Activated naive CD4-positive, alpha-beta T cell treated with anti-CD3 and anti-CD28 coated beads for 36 hours (primary cell): ENCODE measurements around the gene KCNQ5. TPM values are rescaled to one million over a fixed set of nuclear protein-coding genes. Genes with fewer than 3 reads are reported as not detected.

Experiments
- CTCF ChIA-PET: fragments of 350-600 bp; sonication (Branson Sonifier 250); formaldehyde crosslinking; loops from one replicate; lab custom pipeline; 2021; ENCODE audit warnings: antibody characterized with exemption; lab: Charles Lee
- DNase-seq: peaks from one replicate; pipeline ENCODE4 v3.0.0-alpha.2; 2020
- H3K27ac Mint-ChIP-seq: one replicate; pipeline ENCODE4 v1.8.0; 2021; ENCODE audit warnings: mild to moderate bottlenecking, mixed read lengths
- H3K27me3 Mint-ChIP-seq: one replicate; pipeline ENCODE4 v1.8.0; 2021; ENCODE audit warnings: low read depth, mixed read lengths
- H3K36me3 Mint-ChIP-seq: one replicate; pipeline ENCODE4 v1.8.0; 2021; ENCODE audit warnings: low read depth, mixed read lengths
- H3K4me1 Mint-ChIP-seq: one replicate; pipeline ENCODE4 v1.8.0; 2021; ENCODE audit warnings: low read depth, mixed read lengths
- H3K4me3 Mint-ChIP-seq: one replicate; pipeline ENCODE4 v1.8.0; 2021; ENCODE audit warnings: mild to moderate bottlenecking, moderate library complexity, mixed read lengths
- H3K9me3 Mint-ChIP-seq: one replicate; pipeline ENCODE4 v1.8.0; 2021; ENCODE audit warnings: mixed read lengths
- intact Hi-C: fragments of 100-400 bp; cut with micrococcal nuclease; formaldehyde crosslinking; loops from one replicate; pipeline ENCODE4 v1.15.1; 2023
- total RNA-seq, 2 experiments: library from RNA; stranded (reverse); gene quantifications; one replicate each; pipeline ENCODE4 v1.2.3, GENCODE V29; 2021

The KCNQ5 gene
- total RNA-seq, 2 experiments from 2014 or later, result 11.8 to 12.0 TPM

DNA sequence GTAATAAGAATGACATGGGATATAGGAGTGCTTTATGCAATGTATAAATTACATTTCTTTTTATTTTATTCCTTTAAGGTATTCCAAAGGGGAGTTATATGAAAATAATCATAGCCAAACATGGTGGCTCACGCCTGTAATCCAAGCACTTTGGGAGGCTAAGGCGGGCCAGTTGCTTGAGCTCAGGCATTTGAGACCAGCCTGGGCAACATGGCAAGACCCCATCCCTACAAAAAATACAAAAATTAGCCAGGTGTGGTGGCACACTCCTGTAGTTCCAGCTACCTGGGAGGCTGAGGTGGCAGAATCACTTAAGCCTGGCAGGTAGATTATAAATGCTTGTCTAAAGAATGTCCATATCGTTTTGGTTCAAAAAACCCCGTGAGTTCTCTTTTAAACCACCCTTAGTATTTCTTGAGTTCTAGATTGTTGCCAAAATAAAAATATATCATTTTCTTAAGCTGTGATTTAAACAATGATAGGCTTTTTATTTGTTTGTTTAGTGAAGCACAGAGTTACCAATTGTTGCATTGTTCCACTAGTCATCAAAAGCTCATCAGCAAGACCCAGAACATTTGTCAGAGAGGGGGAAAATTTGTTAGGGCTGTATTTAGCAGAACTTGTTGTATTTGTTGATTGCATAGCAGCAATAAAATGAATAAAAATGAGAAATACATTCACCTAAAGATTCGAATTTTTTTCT is 457.2 kb downstream of the KCNQ5 start:
- no peaks in the 10 kb centered on the region for H3K36me3 Mint-ChIP-seq
- intact Hi-C loops, result no loop called here
- peaks cover 2% of the 10 kb centered on the region for H3K4me1 Mint-ChIP-seq
- CTCF ChIA-PET, result interaction anchor here (0.6 kb wide), 1 partner anchor 329 kb away, joined by 3 read pairs; no protein-coding TSS in a partner anchor
- H3K27me3 Mint-ChIP-seq, result no peaks in the 10 kb centered on the region
- no peak for DNase-seq
- H3K27ac Mint-ChIP-seq, result no peak overlapping the region
- no peak overlapping the region for H3K4me3 Mint-ChIP-seq
- no peaks in the 10 kb centered on the region for H3K9me3 Mint-ChIP-seq

- no peaks in the 10 kb centered on the region for H3K36me3 Mint-ChIP-seq
- CTCF ChIA-PET, result interaction anchor here (0.6 kb wide), 1 partner anchor 329 kb away, joined by 3 read pairs; no protein-coding TSS in a partner anchor
- intact Hi-C loops, result no loop called here
- H3K27ac Mint-ChIP-seq, result no peak overlapping the region
- DNase-seq, result no peak
- no peaks in the 10 kb centered on the region for H3K9me3 Mint-ChIP-seq
- no peaks in the 10 kb centered on the region for H3K27me3 Mint-ChIP-seq
- H3K4me3 Mint-ChIP-seq, result no peak overlapping the region
- H3K4me1 Mint-ChIP-seq, result peaks cover 2% of the 10 kb centered on the region
Observed at GRCh38 chr6:73079611-73079955, 457.7 kb downstream of the KCNQ5 start.

GRCh38 chr6:73079978-73080377 is 458.1 kb downstream of the KCNQ5 start:
- no peaks in the 10 kb centered on the region for H3K27me3 Mint-ChIP-seq
- no peak overlapping the region for H3K4me3 Mint-ChIP-seq
- DNase-seq, result no peak
- CTCF ChIA-PET, result no interaction called here
- intact Hi-C loops, result no loop called here
- H3K27ac Mint-ChIP-seq, result no peak overlapping the region
- no peaks in the 10 kb centered on the region for H3K9me3 Mint-ChIP-seq
- H3K4me1 Mint-ChIP-seq, result peaks cover 2% of the 10 kb centered on the region
- H3K36me3 Mint-ChIP-seq, result no peaks in the 10 kb centered on the region

GRCh38 chr6:73081955-73082354 is 460.1 kb downstream of the KCNQ5 start:
- CTCF ChIA-PET, result interaction anchor here (0.8 to 1.1 kb wide), 2 partner anchors 48 to 182 kb away, joined by 3 to 4 read pairs; no protein-coding TSS in a partner anchor
- H3K27me3 Mint-ChIP-seq, result no peaks in the 10 kb centered on the region
- H3K4me3 Mint-ChIP-seq, result no peak overlapping the region
- DNase-seq, result no peak
- H3K27ac Mint-ChIP-seq, result no peak overlapping the region
- H3K9me3 Mint-ChIP-seq, result no peaks in the 10 kb centered on the region
- peaks cover 2% of the 10 kb centered on the region for H3K36me3 Mint-ChIP-seq
- H3K4me1 Mint-ChIP-seq, result peaks cover 2% of the 10 kb centered on the region
- intact Hi-C loops, result no loop called here

GRCh38 chr6:73083886-73084285 is 462.0 kb downstream of the KCNQ5 start:
- Mint-ChIP-seq H3K4me1 (peaks cover 7% of the 10 kb centered on the region), H3K4me3 (no peak overlapping the region), H3K27ac (no peak overlapping the region), H3K36me3 (peaks cover 10% of the 10 kb centered on the region), H3K27me3 (no peaks in the 10 kb centered on the region), H3K9me3 (no peaks in the 10 kb centered on the region)
- intact Hi-C loops, result no loop called here
- no peak for DNase-seq
- CTCF ChIA-PET, result no interaction called here

- Mint-ChIP-seq H3K4me3 (no peak overlapping the region), H3K9me3 (peaks cover 5% of the 10 kb centered on the region), H3K27ac (no peak overlapping the region), H3K4me1 (peaks cover 5% of the 10 kb centered on the region), H3K27me3 (no peaks in the 10 kb centered on the region), H3K36me3 (peaks cover 19% of the 10 kb centered on the region)
- DNase-seq, result no peak
- intact Hi-C loops, result no loop called here
- CTCF ChIA-PET, result no interaction called here
Observed at GRCh38 chr6:73085443-73085871, 463.6 kb downstream of the KCNQ5 start.

- intact Hi-C loops, result no loop called here
- H3K27ac Mint-ChIP-seq, result no peak overlapping the region
- H3K4me3 Mint-ChIP-seq, result no peak overlapping the region
- CTCF ChIA-PET, result no interaction called here
- peaks cover 10% of the 10 kb centered on the region for H3K9me3 Mint-ChIP-seq
- DNase-seq, result no peak
- H3K36me3 Mint-ChIP-seq, result peaks cover 24% of the 10 kb centered on the region
- H3K27me3 Mint-ChIP-seq, result no peaks in the 10 kb centered on the region
- peaks cover 5% of the 10 kb centered on the region for H3K4me1 Mint-ChIP-seq
Observed at GRCh38 chr6:73086726-73087125, 464.9 kb downstream of the KCNQ5 start.

GRCh38 chr6:73088138-73088813 is 466.4 kb downstream of the KCNQ5 start:
- H3K4me3 Mint-ChIP-seq, result no peak overlapping the region
- peaks cover 32% of the 10 kb centered on the region for H3K36me3 Mint-ChIP-seq
- H3K9me3 Mint-ChIP-seq, result peaks cover 12% of the 10 kb centered on the region
- no peaks in the 10 kb centered on the region for H3K27me3 Mint-ChIP-seq
- H3K4me1 Mint-ChIP-seq, result peaks cover 5% of the 10 kb centered on the region
- no peak overlapping the region for H3K27ac Mint-ChIP-seq
- no peak for DNase-seq
- intact Hi-C loops, result no loop called here
- CTCF ChIA-PET, result no interaction called here

DNA sequence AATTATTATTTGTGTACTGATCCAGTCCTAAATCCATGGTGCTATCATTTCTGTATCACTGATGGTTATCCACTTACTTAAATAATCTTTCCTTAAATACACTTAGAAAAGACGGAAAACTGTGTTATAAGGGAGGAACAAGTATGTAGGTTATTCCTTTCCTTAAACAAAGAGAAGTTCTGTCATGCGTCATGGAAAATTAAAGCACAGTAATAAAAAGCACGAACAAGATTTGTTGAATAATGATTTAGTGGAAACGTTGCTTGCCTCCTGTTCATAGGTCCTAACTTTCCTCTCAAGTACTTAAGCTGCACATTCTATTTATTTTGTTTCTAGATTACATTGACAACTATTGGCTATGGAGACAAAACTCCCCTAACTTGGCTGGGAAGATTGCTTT is 483.1 kb downstream of the KCNQ5 start:
- H3K27ac Mint-ChIP-seq, result no peak overlapping the region
- no peak for DNase-seq
- H3K4me1 Mint-ChIP-seq, result no peaks in the 10 kb centered on the region
- no peaks in the 10 kb centered on the region for H3K27me3 Mint-ChIP-seq
- intact Hi-C loops, result no loop called here
- H3K4me3 Mint-ChIP-seq, result no peak overlapping the region
- no peaks in the 10 kb centered on the region for H3K9me3 Mint-ChIP-seq
- H3K36me3 Mint-ChIP-seq, result no peaks in the 10 kb centered on the region
- CTCF ChIA-PET, result interaction anchor here (1.1 kb wide), 1 partner anchor 489 kb away, joined by 3 read pairs; no protein-coding TSS in a partner anchor

DNA sequence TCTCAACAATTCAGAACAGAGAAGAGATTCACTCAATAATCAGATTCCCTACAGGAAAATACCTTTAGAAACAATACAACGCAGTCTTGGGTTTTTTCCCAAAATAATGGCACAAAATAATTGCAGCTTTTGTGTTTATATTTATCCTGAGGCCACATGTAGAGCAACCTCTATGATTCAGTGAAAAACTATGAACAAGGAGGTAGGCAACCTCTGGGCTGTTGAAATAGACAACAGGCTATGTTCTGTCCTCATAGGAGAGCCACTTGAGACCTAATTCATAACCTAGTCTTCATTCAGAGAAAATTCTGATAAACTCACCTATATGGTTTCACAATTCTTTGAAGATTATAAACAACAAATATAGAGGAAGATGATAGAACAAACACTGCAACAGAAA is 485.2 kb downstream of the KCNQ5 start:
- intact Hi-C loops, result no loop called here
- no peaks in the 10 kb centered on the region for H3K36me3 Mint-ChIP-seq
- H3K27ac Mint-ChIP-seq, result no peak overlapping the region
- H3K4me1 Mint-ChIP-seq, result no peaks in the 10 kb centered on the region
- no peak for DNase-seq
- CTCF ChIA-PET, result no interaction called here
- no peak overlapping the region for H3K4me3 Mint-ChIP-seq
- H3K27me3 Mint-ChIP-seq, result no peaks in the 10 kb centered on the region
- no peaks in the 10 kb centered on the region for H3K9me3 Mint-ChIP-seq

DNA sequence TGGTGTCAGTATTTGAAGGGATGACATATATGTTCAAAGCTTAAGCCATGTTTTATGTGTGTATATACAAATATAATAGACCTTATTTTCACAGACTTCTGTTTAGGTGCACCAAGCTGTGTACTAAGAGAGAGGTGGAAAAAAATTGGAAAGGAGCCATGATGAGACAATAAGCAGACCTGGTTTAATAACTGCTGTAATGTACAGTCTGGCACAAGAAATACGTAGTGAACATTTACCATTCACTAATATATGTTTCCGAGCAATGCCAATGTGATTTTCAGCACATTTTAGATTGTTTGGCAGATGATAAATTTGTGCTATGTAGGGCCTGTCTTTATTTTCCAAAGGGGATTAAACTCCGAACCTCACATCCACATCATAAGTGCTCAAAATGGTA is 487.1 kb downstream of the KCNQ5 start:
- Mint-ChIP-seq H3K4me1 (no peaks in the 10 kb centered on the region), H3K36me3 (peaks cover 3% of the 10 kb centered on the region), H3K27me3 (no peaks in the 10 kb centered on the region), H3K4me3 (no peak overlapping the region), H3K9me3 (no peaks in the 10 kb centered on the region), H3K27ac (no peak overlapping the region)
- CTCF ChIA-PET, result interaction anchor here (1.1 to 1.2 kb wide), 2 partner anchors 20 to 493 kb away, joined by 3 to 4 read pairs; no protein-coding TSS in a partner anchor
- no peak for DNase-seq
- intact Hi-C loops, result no loop called here

GRCh38 chr6:73109659-73110058 is 487.8 kb downstream of the KCNQ5 start:
- CTCF ChIA-PET, result interaction anchor here (1.1 to 1.2 kb wide), 2 partner anchors 19 to 494 kb away, joined by 3 to 4 read pairs; no protein-coding TSS in a partner anchor
- H3K4me3 Mint-ChIP-seq, result no peak overlapping the region
- intact Hi-C loops, result no loop called here
- H3K27me3 Mint-ChIP-seq, result no peaks in the 10 kb centered on the region
- peaks cover 3% of the 10 kb centered on the region for H3K36me3 Mint-ChIP-seq
- H3K9me3 Mint-ChIP-seq, result no peaks in the 10 kb centered on the region
- no peaks in the 10 kb centered on the region for H3K4me1 Mint-ChIP-seq
- no peak for DNase-seq
- no peak overlapping the region for H3K27ac Mint-ChIP-seq
